Neural cell (in vitro differentiated cells): ENCODE results near the gene ZNF837. TPM values are rescaled to one million over a fixed set of nuclear protein-coding genes. Genes with fewer than 3 reads are reported as not detected.

Source experiments
- H2AFZ ChIP-seq: fragments of 200-600, 300-800 bp; sonication (generic), shearing (Covaris generic); 2 replicates; pipeline ENCODE4 v1.6.0; 2014; ENCODE audit warnings: low read depth, mild to moderate bottlenecking, antibody characterized with exemption, low read length, moderate library complexity
- H3F3A ChIP-seq: fragments of 200-600 bp; shearing (Covaris generic); 2 replicates; pipeline ENCODE4 v1.6.1; 2016; ENCODE audit warnings: mild to moderate bottlenecking, moderate library complexity, mixed read lengths, antibody characterized with exemption, low read length; ENCODE audit not compliant: insufficient read depth, poor library complexity, severe bottlenecking
- H3K27ac ChIP-seq: fragments of 200-600, 300-800 bp; sonication (generic), shearing (Covaris generic); 2 replicates; pipeline ENCODE4 v1.5.1; 2014; ENCODE audit warnings: mild to moderate bottlenecking, low read length, moderate library complexity
- H3K27me3 ChIP-seq: fragments of 300-800, 200-600 bp; sonication (generic), shearing (Covaris generic); 2 replicates; pipeline ENCODE4 v1.6.0; 2014; ENCODE audit warnings: mild to moderate bottlenecking, low read depth, low read length, moderate library complexity; ENCODE audit not compliant: insufficient read depth
- H3K36me3 ChIP-seq: fragments of 300-800, 200-600 bp; sonication (generic), shearing (Covaris generic); 2 replicates; pipeline ENCODE4 v1.5.1; 2014; ENCODE audit warnings: mild to moderate bottlenecking, antibody characterized with exemption, low read length, moderate library complexity; ENCODE audit not compliant: insufficient read depth
- H3K4me2 ChIP-seq: fragments of 300-800, 200-600 bp; sonication (generic), shearing (Covaris generic); 2 replicates; pipeline ENCODE4 v1.6.0; 2014; ENCODE audit warnings: mild to moderate bottlenecking, low read length
- H3K4me3 ChIP-seq: fragments of 300-800, 200-600 bp; sonication (generic), shearing (Covaris generic); 2 replicates; pipeline ENCODE4 v1.5.1; 2014; ENCODE audit warnings: mild to moderate bottlenecking, low read length, moderate library complexity
- H3K79me2 ChIP-seq: fragments of 200-600 bp; shearing (Covaris generic); replicated peaks from 2 replicates; pipeline ENCODE4 v1.6.0; 2014; ENCODE audit warnings: mild to moderate bottlenecking, low read length, moderate library complexity; ENCODE audit not compliant: insufficient read depth
- H3K9ac ChIP-seq: fragments of 300-800, 200-600 bp; sonication (generic), shearing (Covaris generic); 2 replicates; pipeline ENCODE4 v1.6.1; 2016; ENCODE audit warnings: mild to moderate bottlenecking, low read length, mixed read lengths
- H3K9me2 ChIP-seq: fragments of 200-600 bp; shearing (Covaris generic); 2 replicates; pipeline ENCODE4 v1.6.1; 2016; ENCODE audit warnings: mild to moderate bottlenecking, low read length, mixed read lengths; ENCODE audit not compliant: insufficient read depth
- H3K9me3 ChIP-seq: fragments of 200-600, 300-800 bp; sonication (generic), shearing (Covaris generic); 2 replicates; pipeline ENCODE4 v1.6.1; 2016; ENCODE audit warnings: mild to moderate bottlenecking, mixed run types, low read length, moderate library complexity, mixed read lengths
- H4K20me1 ChIP-seq: fragments of 200-600 bp; shearing (Covaris generic); 2 replicates; pipeline ENCODE4 v1.6.1; 2016; ENCODE audit warnings: mild to moderate bottlenecking, mixed run types; ENCODE audit not compliant: insufficient read depth
- EP300 ChIP-seq: fragments of 450-650 bp; conservative IDR thresholded peaks from 2 replicates; pipeline ENCODE4 v1.6.1; 2014; ENCODE audit warnings: antibody characterized with exemption, mild to moderate bottlenecking, moderate library complexity; ENCODE audit not compliant: poor library complexity, severe bottlenecking
- EZH2 ChIP-seq: fragments of 200-600, 300-800 bp; shearing (Covaris generic), sonication (generic); IDR thresholded peaks from 2 replicates; pipeline ENCODE4 v1.6.1; 2014; ENCODE audit warnings: antibody characterized with exemption, low read length, borderline replicate concordance, mild to moderate bottlenecking; ENCODE audit not compliant: insufficient read depth, poor library complexity, severe bottlenecking
- MXI1 ChIP-seq: fragments of 450-650 bp; conservative IDR thresholded peaks from 2 replicates; pipeline ENCODE4 v1.6.1; 2014; ENCODE audit warnings: antibody characterized with exemption, mild to moderate bottlenecking; ENCODE audit not compliant: poor library complexity, severe bottlenecking
- POLR2AphosphoS5 ChIP-seq: IDR thresholded peaks from 2 replicates; pipeline ENCODE4 v1.6.1; 2012
- RAD21 ChIP-seq: fragments of 450-650 bp; conservative IDR thresholded peaks from 2 replicates; pipeline ENCODE4 v1.6.1; 2014; ENCODE audit warnings: antibody characterized with exemption, mild to moderate bottlenecking, moderate library complexity
- SMC3 ChIP-seq: fragments of 450-650 bp; conservative IDR thresholded peaks from 2 replicates; pipeline ENCODE4 v1.6.1; 2014; ENCODE audit warnings: antibody characterized with exemption, mild to moderate bottlenecking, moderate library complexity; ENCODE audit not compliant: poor library complexity
- TAF1 ChIP-seq: IDR thresholded peaks from 2 replicates; pipeline ENCODE4 v1.6.1; 2012; ENCODE audit warnings: low read depth
- polyA plus RNA-seq: library from polyadenylated mRNA; depleted of rRNA; stranded (reverse); fragments of >200 nt; gene quantifications from 2 replicates; pipeline ENCODE4 v1.2.3, GENCODE V29; 2014
- TF ChIP-seq, protein P1 (sequence below): IDR thresholded peaks from 2 replicates; pipeline ENCODE4 v1.6.1; 2012; ENCODE audit warnings: borderline replicate concordance
- TF ChIP-seq, protein P2 (sequence below): fragments of 450-650 bp; IDR thresholded peaks from 2 replicates; pipeline ENCODE4 v1.5.1; 2014; ENCODE audit warnings: antibody characterized with exemption, mild to moderate bottlenecking, moderate library complexity; ENCODE audit not compliant: poor library complexity, severe bottlenecking

The ZNF837 gene
- polyA plus RNA-seq, 1 donor from 2014 or later = 4.5 TPM

DNA sequence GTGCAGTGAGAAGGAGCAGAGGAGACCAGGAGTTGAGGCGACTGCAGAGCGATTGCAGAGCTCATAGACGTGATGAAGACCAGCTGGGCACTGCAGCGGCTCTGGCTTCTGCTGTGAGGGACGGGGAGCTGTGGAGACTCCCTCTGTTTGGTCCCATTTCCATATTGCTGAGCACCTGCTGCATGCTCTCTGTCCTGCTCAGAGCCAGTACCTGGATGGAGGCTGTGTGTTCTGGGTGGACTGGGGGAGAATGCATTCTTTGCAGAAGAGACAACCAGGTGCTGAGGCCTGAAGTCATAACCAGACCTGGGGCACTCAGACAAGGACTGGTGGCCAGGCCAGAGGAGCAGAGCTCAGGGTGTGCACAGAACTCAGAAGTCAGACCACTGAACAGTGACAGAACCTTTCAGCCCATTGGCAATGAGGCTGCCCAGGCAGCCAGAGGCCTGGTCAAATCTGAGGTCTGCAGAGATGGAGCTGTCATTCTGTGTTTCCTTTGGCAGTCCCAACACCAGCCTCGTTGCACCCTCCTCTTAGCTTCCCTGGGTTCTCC, 26.3 kb downstream of the ZNF837 start:
- Histone ChIP-seq H3K79me2 (no peaks in the 10 kb centered on the region), H3F3A (no peaks in the 10 kb centered on the region), H2AFZ (no peak overlapping the region), H3K27me3 (no peaks in the 10 kb centered on the region), H3K36me3 (no peaks in the 10 kb centered on the region), H3K9me3 (no peaks in the 10 kb centered on the region), H3K9ac (no peak overlapping the region), H3K4me3 (no peak overlapping the region), H4K20me1 (no peaks in the 10 kb centered on the region), H3K9me2 (no peaks in the 10 kb centered on the region), H3K4me2 (no peak overlapping the region), H3K27ac (no peak overlapping the region)
- TF ChIP-seq EZH2 (no peak), EP300 (no peak), TAF1 (no peak), RAD21 (no peak), MXI1 (no peak), SMC3 (no peak), POLR2AphosphoS5 (no peak)
- TF ChIP-seq, protein P1, sequence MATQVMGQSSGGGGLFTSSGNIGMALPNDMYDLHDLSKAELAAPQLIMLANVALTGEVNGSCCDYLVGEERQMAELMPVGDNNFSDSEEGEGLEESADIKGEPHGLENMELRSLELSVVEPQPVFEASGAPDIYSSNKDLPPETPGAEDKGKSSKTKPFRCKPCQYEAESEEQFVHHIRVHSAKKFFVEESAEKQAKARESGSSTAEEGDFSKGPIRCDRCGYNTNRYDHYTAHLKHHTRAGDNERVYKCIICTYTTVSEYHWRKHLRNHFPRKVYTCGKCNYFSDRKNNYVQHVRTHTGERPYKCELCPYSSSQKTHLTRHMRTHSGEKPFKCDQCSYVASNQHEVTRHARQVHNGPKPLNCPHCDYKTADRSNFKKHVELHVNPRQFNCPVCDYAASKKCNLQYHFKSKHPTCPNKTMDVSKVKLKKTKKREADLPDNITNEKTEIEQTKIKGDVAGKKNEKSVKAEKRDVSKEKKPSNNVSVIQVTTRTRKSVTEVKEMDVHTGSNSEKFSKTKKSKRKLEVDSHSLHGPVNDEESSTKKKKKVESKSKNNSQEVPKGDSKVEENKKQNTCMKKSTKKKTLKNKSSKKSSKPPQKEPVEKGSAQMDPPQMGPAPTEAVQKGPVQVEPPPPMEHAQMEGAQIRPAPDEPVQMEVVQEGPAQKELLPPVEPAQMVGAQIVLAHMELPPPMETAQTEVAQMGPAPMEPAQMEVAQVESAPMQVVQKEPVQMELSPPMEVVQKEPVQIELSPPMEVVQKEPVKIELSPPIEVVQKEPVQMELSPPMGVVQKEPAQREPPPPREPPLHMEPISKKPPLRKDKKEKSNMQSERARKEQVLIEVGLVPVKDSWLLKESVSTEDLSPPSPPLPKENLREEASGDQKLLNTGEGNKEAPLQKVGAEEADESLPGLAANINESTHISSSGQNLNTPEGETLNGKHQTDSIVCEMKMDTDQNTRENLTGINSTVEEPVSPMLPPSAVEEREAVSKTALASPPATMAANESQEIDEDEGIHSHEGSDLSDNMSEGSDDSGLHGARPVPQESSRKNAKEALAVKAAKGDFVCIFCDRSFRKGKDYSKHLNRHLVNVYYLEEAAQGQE = no peak
- TF ChIP-seq, protein P2, sequence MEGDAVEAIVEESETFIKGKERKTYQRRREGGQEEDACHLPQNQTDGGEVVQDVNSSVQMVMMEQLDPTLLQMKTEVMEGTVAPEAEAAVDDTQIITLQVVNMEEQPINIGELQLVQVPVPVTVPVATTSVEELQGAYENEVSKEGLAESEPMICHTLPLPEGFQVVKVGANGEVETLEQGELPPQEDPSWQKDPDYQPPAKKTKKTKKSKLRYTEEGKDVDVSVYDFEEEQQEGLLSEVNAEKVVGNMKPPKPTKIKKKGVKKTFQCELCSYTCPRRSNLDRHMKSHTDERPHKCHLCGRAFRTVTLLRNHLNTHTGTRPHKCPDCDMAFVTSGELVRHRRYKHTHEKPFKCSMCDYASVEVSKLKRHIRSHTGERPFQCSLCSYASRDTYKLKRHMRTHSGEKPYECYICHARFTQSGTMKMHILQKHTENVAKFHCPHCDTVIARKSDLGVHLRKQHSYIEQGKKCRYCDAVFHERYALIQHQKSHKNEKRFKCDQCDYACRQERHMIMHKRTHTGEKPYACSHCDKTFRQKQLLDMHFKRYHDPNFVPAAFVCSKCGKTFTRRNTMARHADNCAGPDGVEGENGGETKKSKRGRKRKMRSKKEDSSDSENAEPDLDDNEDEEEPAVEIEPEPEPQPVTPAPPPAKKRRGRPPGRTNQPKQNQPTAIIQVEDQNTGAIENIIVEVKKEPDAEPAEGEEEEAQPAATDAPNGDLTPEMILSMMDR = no peak

DNA sequence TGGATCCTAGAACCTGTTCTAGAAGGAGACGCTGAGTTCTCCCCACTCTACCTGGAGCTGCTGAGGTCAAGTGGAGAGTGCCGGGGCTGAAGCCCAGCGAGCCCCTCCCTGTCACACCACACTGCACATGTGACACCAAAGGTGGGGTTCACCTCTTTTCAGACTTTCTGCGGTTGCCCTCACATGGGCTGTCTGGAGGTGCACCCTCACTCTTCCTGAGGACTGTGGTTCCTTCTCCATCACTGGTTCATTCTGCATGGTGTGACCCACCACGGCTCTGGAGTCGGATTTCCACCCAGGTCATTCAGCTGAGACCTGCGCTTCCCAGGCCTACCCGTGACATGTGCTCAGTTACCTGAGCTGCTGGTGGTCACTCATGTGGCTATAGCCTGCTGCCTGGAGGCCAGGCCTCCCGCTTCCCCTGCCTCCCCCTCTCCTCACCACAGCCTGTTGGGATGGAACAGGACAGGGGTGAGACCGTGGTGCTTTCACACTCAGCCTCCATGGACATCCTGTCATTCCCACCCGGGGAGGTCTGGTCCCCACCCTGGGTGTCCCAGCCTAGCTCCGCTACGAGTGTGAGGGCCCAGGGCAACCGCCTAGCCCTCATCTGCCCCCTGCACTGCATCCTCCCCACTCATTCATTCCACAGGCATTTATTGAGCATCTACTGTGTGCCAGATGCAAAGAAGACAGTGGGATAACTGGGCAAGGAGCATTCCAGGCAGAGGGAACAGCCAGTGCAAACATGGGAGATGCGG, 26.9 kb downstream of the ZNF837 start:
- Histone ChIP-seq H3K27me3 (no peaks in the 10 kb centered on the region), H3K27ac (no peak overlapping the region), H3K36me3 (no peaks in the 10 kb centered on the region), H3K9ac (no peak overlapping the region), H4K20me1 (no peaks in the 10 kb centered on the region), H3K9me3 (no peaks in the 10 kb centered on the region), H3K4me3 (no peak overlapping the region), H2AFZ (no peak overlapping the region), H3K9me2 (no peaks in the 10 kb centered on the region), H3F3A (no peaks in the 10 kb centered on the region), H3K4me2 (no peak overlapping the region), H3K79me2 (no peaks in the 10 kb centered on the region)
- TF ChIP-seq, protein P1 = no peak
- TF ChIP-seq MXI1 = no peak
- no peak for TF ChIP-seq EP300
- TF ChIP-seq POLR2AphosphoS5 = no peak
- TF ChIP-seq, protein P2 = no peak
- TF ChIP-seq EZH2 = no peak
- TF ChIP-seq SMC3 = no peak
- no peak for TF ChIP-seq RAD21
